GM18502 (cell line): Measurements from ENCODE around the gene ARHGDIG.

Experiments used
- ATAC-seq: cut with Tn5 transposase; IDR thresholded peaks from one replicate; pipeline ENCODE4 v1.9.1; 2021; ENCODE audit warnings: mild to moderate bottlenecking; ENCODE audit not compliant: unreplicated experiment, poor library complexity

The ARHGDIG gene

GRCh38 chr16:291539-291938, 11.1 kb downstream of the ARHGDIG start:
- ATAC-seq: no peak

- ATAC-seq: no peak
These were observed 12.8 kb downstream of the ARHGDIG start for GRCh38 chr16:293043-293775.

- ATAC-seq: no peak
These were observed 15.9 kb downstream of the ARHGDIG start for GRCh38 chr16:296276-296675.

GRCh38 chr16:296806-297510, 16.6 kb downstream of the ARHGDIG start:
- ATAC-seq: no peak

GRCh38 chr16:297832-298231, 17.4 kb downstream of the ARHGDIG start:
- ATAC-seq: no peak

GRCh38 chr16:301235-301634, 20.8 kb downstream of the ARHGDIG start:
- ATAC-seq: no peak

- no peak for ATAC-seq
These were observed 21.6 kb downstream of the ARHGDIG start for GRCh38 chr16:301950-302349.

GRCh38 chr16:303760-304505, 23.5 kb downstream of the ARHGDIG start:
- ATAC-seq: no peak

GRCh38 chr16:305916-306626, 25.7 kb downstream of the ARHGDIG start:
- ATAC-seq: no peak

GRCh38 chr16:306911-307370, 26.6 kb downstream of the ARHGDIG start:
- ATAC-seq: no peak

GRCh38 chr16:307691-308312, 27.4 kb downstream of the ARHGDIG start:
- no peak for ATAC-seq

GRCh38 chr16:309476-309875, 29.1 kb downstream of the ARHGDIG start:
- ATAC-seq: no peak

GRCh38 chr16:311725-312124, 31.3 kb downstream of the ARHGDIG start:
- no peak for ATAC-seq

GRCh38 chr16:314351-314750, 34.0 kb downstream of the ARHGDIG start:
- no peak for ATAC-seq

GRCh38 chr16:314795-315299, 34.5 kb downstream of the ARHGDIG start:
- no peak for ATAC-seq

GRCh38 chr16:316741-317464, 36.5 kb downstream of the ARHGDIG start:
- no peak for ATAC-seq

- ATAC-seq: no peak
These were observed 37.2 kb downstream of the ARHGDIG start for GRCh38 chr16:317583-317982.

GRCh38 chr16:318628-319027, 38.2 kb downstream of the ARHGDIG start:
- no peak for ATAC-seq

GRCh38 chr16:320206-320605, 39.8 kb downstream of the ARHGDIG start:
- ATAC-seq: no peak
